DND-41 (cell line): ENCODE results near the gene PIEZO2.

Source experiments
- ATAC-seq: fragments of 200-7000 bp; cut with Tn5 transposase; 3 replicates; pipeline ENCODE4 v1.9.1; 2021; ENCODE audit warnings: low read depth; ENCODE audit not compliant: insufficient read depth
- DNase-seq: peaks from one replicate; pipeline ENCODE4 v3.0.0-alpha.2; 2020
- H2AFZ ChIP-seq: 2 replicates; pipeline ENCODE4 v1.6.0; 2012; ENCODE audit warnings: low read depth, low read length
- H3K27ac ChIP-seq: 2 replicates; pipeline ENCODE4 v1.5.1; 2012; ENCODE audit warnings: low read length, inconsistent platforms
- H3K27me3 ChIP-seq: fragments of 200-600 bp; sonication (generic); 2 replicates; pipeline ENCODE4 v1.6.0; 2012; ENCODE audit warnings: low read length, mild to moderate bottlenecking, inconsistent platforms; ENCODE audit not compliant: insufficient read depth, poor library complexity
- H3K36me3 ChIP-seq: 2 replicates; pipeline ENCODE4 v1.5.1; 2012; ENCODE audit warnings: low read length, inconsistent platforms; ENCODE audit not compliant: insufficient read depth
- H3K4me1 ChIP-seq: 2 replicates; pipeline ENCODE4 v1.5.1; 2012; ENCODE audit warnings: mild to moderate bottlenecking, low read length; ENCODE audit not compliant: insufficient read depth
- H3K4me2 ChIP-seq: 2 replicates; pipeline ENCODE4 v1.6.0; 2012; ENCODE audit warnings: mild to moderate bottlenecking, moderate library complexity, low read length, inconsistent platforms; ENCODE audit not compliant: insufficient read depth
- H3K4me3 ChIP-seq, 2 experiments: fragments of 200-600 bp in 1 of 2; shearing (Covaris generic) in 1 of 2; 2 replicates each; pipeline ENCODE4 v1.5.1; 2012 to 2016; ENCODE audit warnings: inconsistent platforms in 2 of 2, low read length in 2 of 2, mild to moderate bottlenecking in 2 of 2, low read depth in 1 of 2, moderate library complexity in 1 of 2
- H3K79me2 ChIP-seq: 2 replicates; pipeline ENCODE4 v1.6.0; 2012; ENCODE audit warnings: low read length, inconsistent platforms; ENCODE audit not compliant: insufficient read depth
- H3K9ac ChIP-seq: 2 replicates; pipeline ENCODE4 v1.6.0; 2012; ENCODE audit warnings: low read depth, mild to moderate bottlenecking, inconsistent platforms, low read length, moderate library complexity
- H3K9me3 ChIP-seq: 2 replicates; pipeline ENCODE4 v1.5.1; 2012; ENCODE audit warnings: low read length, moderate library complexity, mild to moderate bottlenecking, inconsistent platforms; ENCODE audit not compliant: insufficient read depth, severe bottlenecking
- H4K20me1 ChIP-seq: 2 replicates; pipeline ENCODE4 v1.6.0; 2012; ENCODE audit warnings: low read length; ENCODE audit not compliant: insufficient read depth
- CTCF ChIP-seq: IDR thresholded peaks from 2 replicates; pipeline ENCODE4 v1.5.1; 2012; ENCODE audit warnings: borderline replicate concordance, low read length, moderate library complexity, mild to moderate bottlenecking; ENCODE audit not compliant: poor library complexity, severe bottlenecking; ENCODE audit errors: extremely low read depth
- EZH2 ChIP-seq: IDR thresholded peaks from 3 replicates; pipeline ENCODE4 v1.6.1; 2012; ENCODE audit warnings: borderline replicate concordance, low read depth, mild to moderate bottlenecking, moderate library complexity, low read length, inconsistent platforms; ENCODE audit not compliant: severe bottlenecking

The PIEZO2 gene

DNA sequence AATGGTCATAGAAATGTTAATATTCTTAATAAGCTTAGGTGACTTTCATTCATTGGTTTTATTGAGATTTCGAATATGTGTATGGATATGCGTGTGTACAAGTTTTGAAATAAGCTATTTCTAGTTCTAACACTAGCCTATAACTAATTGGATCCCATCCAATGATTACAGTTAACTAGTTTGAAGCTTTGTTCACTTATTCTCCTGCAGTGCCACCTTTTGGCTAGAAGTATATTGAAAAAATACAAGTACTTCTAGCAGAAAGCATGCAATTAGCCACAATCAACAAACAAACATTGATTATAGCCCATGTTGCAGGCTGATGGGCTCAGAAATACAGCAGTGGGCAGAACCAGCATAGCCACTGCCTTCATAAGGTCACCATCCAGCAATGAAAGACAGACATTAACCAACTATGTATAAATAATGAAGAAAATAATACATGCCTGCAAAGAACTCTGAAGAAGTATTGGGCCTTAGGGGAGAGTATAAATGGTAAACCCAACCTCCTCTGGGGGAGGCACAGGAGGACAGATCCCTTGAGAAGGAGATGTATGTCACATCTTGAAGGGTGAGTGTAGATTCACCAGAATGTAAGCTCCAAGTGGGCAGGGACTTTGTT, 5.1 kb upstream of the PIEZO2 start:
- Histone ChIP-seq H3K36me3 (no peaks in the 10 kb centered on the region), H3K4me1 (no peaks in the 10 kb centered on the region), H2AFZ (no peak overlapping the region), H4K20me1 (no peaks in the 10 kb centered on the region), H3K27ac (no peak overlapping the region), H3K4me3 (no peak overlapping the region), H3K9me3 (no peaks in the 10 kb centered on the region), H3K9ac (no peak overlapping the region), H3K4me2 (no peak overlapping the region), H3K79me2 (no peaks in the 10 kb centered on the region), H3K27me3 (no peaks in the 10 kb centered on the region)
- ATAC-seq (no peak; the same call in 2 of the 3 replicates), DNase-seq (no peak)
- TF ChIP-seq EZH2 (no peak), CTCF (peak; percentile 48)

DNA sequence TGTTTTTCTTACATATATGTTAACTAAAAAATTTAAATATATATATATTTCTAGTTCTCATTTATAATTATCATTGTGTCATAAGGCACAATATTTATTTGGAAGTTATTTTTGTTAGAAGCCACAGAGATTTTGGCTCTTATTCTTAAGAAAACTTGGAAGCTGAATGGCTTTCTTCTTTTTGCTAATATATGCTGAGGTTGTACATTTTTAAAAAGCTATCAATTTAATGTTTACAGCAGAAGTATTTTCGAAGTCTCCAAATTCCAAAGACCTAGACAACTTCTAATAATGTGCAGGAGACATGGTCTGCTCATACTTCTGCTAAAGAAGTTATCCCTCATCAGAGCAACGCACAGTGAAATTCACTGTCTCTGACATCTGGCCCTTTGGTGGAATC, 3.7 kb upstream of the PIEZO2 start:
- H3K4me1 ChIP-seq: no peaks in the 10 kb centered on the region
- ATAC-seq (no peak), DNase-seq (no peak)
- no peak for TF ChIP-seq CTCF
- no peak for TF ChIP-seq EZH2
- H3K9ac ChIP-seq: no peak overlapping the region
- H3K79me2 ChIP-seq: no peaks in the 10 kb centered on the region
- no peak overlapping the region for H3K27ac ChIP-seq
- H3K4me3 ChIP-seq: no peak overlapping the region
- H2AFZ ChIP-seq: no peak overlapping the region
- H4K20me1 ChIP-seq: no peaks in the 10 kb centered on the region
- no peaks in the 10 kb centered on the region for H3K9me3 ChIP-seq
- H3K27me3 ChIP-seq: no peaks in the 10 kb centered on the region
- H3K36me3 ChIP-seq: no peaks in the 10 kb centered on the region
- no peak overlapping the region for H3K4me2 ChIP-seq

DNA sequence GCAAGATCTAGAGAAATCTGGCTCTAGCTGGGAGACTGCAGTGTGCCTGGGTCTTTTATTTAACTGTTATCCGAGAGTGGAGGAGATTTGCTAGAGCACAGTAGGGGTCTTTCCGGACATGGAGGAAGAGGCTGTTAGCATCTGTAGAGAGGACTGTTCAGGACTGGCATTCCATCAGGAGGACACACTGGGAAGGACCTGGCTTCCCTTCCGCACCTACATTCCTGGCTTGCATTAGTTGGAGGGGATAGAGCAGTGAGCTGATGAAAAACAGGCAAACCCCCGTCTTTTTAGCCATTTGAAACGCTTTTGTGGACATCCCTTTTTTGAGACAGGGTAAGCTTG, 874 bp upstream of the PIEZO2 start:
- no peak for TF ChIP-seq EZH2
- no peak for TF ChIP-seq CTCF
- Histone ChIP-seq H2AFZ (no peak overlapping the region), H3K27ac (no peak overlapping the region), H3K9ac (no peak overlapping the region), H3K4me1 (no peaks in the 10 kb centered on the region), H3K79me2 (no peaks in the 10 kb centered on the region), H4K20me1 (no peaks in the 10 kb centered on the region), H3K36me3 (no peaks in the 10 kb centered on the region), H3K4me3 (no peak overlapping the region), H3K4me2 (no peak overlapping the region), H3K27me3 (no peaks in the 10 kb centered on the region), H3K9me3 (no peaks in the 10 kb centered on the region)
- ATAC-seq (no peak), DNase-seq (no peak)
